Fibroblast of mammary gland (primary cell): Measurements from ENCODE around the gene HPCAL1.
"Not testable (repeated sequence)": the region's sequence is repeated elsewhere in the genome, so short reads cannot be mapped to it uniquely, and the experiment has no call there.

Experiments used
- DNase-seq: peaks from one replicate; pipeline ENCODE4 v3.0.0-alpha.2; 2010; ENCODE audit warnings: low read depth
- H3K4me3 ChIP-seq: 2 replicates; pipeline ENCODE4 v1.5.1; 2011; ENCODE audit warnings: low read depth, mild to moderate bottlenecking, low read length, moderate library complexity; ENCODE audit not compliant: control insufficient read depth
- CTCF ChIP-seq: conservative IDR thresholded peaks from 2 replicates; pipeline ENCODE4 v1.5.1; 2011; ENCODE audit warnings: low read depth, low read length, inconsistent platforms; ENCODE audit not compliant: control insufficient read depth, insufficient read depth

Gene HPCAL1

GRCh38 chr2:10451819-10452218 is 149.1 kb downstream of the HPCAL1 start:
- DNase-seq = no peak
- no peak overlapping the region for H3K4me3 ChIP-seq
- TF ChIP-seq CTCF = no peak

GRCh38 chr2:10452312-10452711 is 149.6 kb downstream of the HPCAL1 start:
- TF ChIP-seq CTCF = no peak
- peak; percentile 88 for DNase-seq
- no peak overlapping the region for H3K4me3 ChIP-seq

- no peak for TF ChIP-seq CTCF
- no peak overlapping the region for H3K4me3 ChIP-seq
- DNase-seq = no peak
Measured at GRCh38 chr2:10452956-10453904, 150.5 kb downstream of the HPCAL1 start.

GRCh38 chr2:10453905-10454298 is 151.2 kb downstream of the HPCAL1 start:
- DNase-seq = no peak
- TF ChIP-seq CTCF = no peak

GRCh38 chr2:10454505-10454904 is 151.8 kb downstream of the HPCAL1 start:
- TF ChIP-seq CTCF = no peak
- H3K4me3 ChIP-seq = no peak overlapping the region
- no peak for DNase-seq

More at GRCh38 chr2:10453905-10454298, 151.2 kb downstream of the HPCAL1 start:
- no peak overlapping the region for H3K4me3 ChIP-seq

GRCh38 chr2:10457195-10457594 is 154.5 kb downstream of the HPCAL1 start:
- not testable (repeated sequence) for H3K4me3 ChIP-seq, DNase-seq

GRCh38 chr2:10457846-10458598 is 155.3 kb downstream of the HPCAL1 start:
- no peak for TF ChIP-seq CTCF
- DNase-seq = peak; percentile 83
- H3K4me3 ChIP-seq = no peak overlapping the region
